Measurements from ENCODE around the gene PASK. TPM values are rescaled to one million over a fixed set of nuclear protein-coding genes. Genes with fewer than 3 reads are reported as not detected.

PASK gene
- total and polyA plus RNA-seq, 2 donors (not counting 1 experiment from before 2014, with no cell fraction given) = 48.2 to 144 TPM

GRCh38 chr2:241081643-241082340 lies 67.5 kb downstream of the PASK start:
- ChIA-PET CTCF (no interaction called here), POLR2A (no interaction called here)
- ATAC-seq (ENCODE audit: low read depth) (no peak), DNase-seq (no peak)
- H3K27ac Mint-ChIP-seq = peak overlapping the region; percentile 64
- 95% methylated on average over 28 of the region's 28 CpGs for WGBS (ENCODE audit: insufficient coverage)
- Histone ChIP-seq H4K20me1 (ENCODE audit: control insufficient read depth, insufficient read depth, low read length, poor library complexity, severe bottlenecking) (no peaks in the 10 kb centered on the region), H3K79me2 (ENCODE audit: control insufficient read depth, insufficient read depth, low read length) (no peaks in the 10 kb centered on the region), H3K27me3 (replicated peaks in 1 of 4; ENCODE audit: control extremely low read depth in 1 of 4, control insufficient read depth in 3 of 4, insufficient read depth in 4 of 4, low read length in 3 of 4) (no peaks in the 10 kb centered on the region), H3K4me3 (ENCODE audit: control extremely low read depth in 1 of 5, extremely low read depth in 1 of 5, insufficient read depth in 1 of 5, low read depth in 2 of 5, low read length in 4 of 5) (no peak overlapping the region), H3K4me1 (ENCODE audit: control insufficient read depth in 2 of 2, insufficient read depth in 2 of 2, low read length in 2 of 2) (no peaks in the 10 kb centered on the region), H3K9me3 (ENCODE audit: control extremely low read depth in 1 of 3, control insufficient read depth in 2 of 3, insufficient read depth in 1 of 3, low read length in 2 of 3) (no peaks in the 10 kb centered on the region), H3K27ac (ENCODE audit: low read length in 2 of 2) (no peak overlapping the region), H3K4me2 (replicated peaks; ENCODE audit: low read depth, low read length, poor library complexity, severe bottlenecking) (no peak overlapping the region), H2AFZ (ENCODE audit: insufficient read depth, low read depth, low read length, poor library complexity, severe bottlenecking) (no peak overlapping the region), H3K9ac (ENCODE audit: low read length) (no peak overlapping the region), H3K36me3 (replicated peaks in 1 of 2; ENCODE audit: control extremely low read depth in 1 of 2, control insufficient read depth in 1 of 2, extremely low read depth in 1 of 2, insufficient read depth in 2 of 2, low read length in 1 of 2) (peaks cover 0 to 8% of the 10 kb centered on the region in 2 experiments)
- H3K4me1 Mint-ChIP-seq = peaks cover 10% of the 10 kb centered on the region
- no peak for TF ChIP-seq CTCF (IDR thresholded peaks at IDR 0.05)
- TF ChIP-seq EZH2 (IDR thresholded peaks at IDR 0.05; ENCODE audit: borderline replicate concordance, insufficient read depth, low read depth, low read length, poor library complexity, severe bottlenecking) = no peak
- H3K9me3 Mint-ChIP-seq (ENCODE audit: insufficient read depth) = peaks cover 4% of the 10 kb centered on the region
- H3K4me3 Mint-ChIP-seq = no peak overlapping the region
- intact Hi-C loops (cut with micrococcal nuclease) = no loop called here
- H3K27me3 Mint-ChIP-seq = no peaks in the 10 kb centered on the region

- intact Hi-C loops (cut with micrococcal nuclease) = no loop called here
- ChIA-PET POLR2A (interaction anchor here (1.3 kb wide), 1 partner anchor 68 kb away, joined by 4 read pairs; the partner anchor contains the start of gene PASK), CTCF (interaction anchor here (5.0 kb wide), 1 partner anchor 69 kb away, joined by 101 read pairs; the partner anchor contains the start of genes PASK and PPP1R7)
- H3K4me3 Mint-ChIP-seq = no peak overlapping the region
- Histone ChIP-seq H3K27me3 (replicated peaks in 1 of 4; ENCODE audit: control extremely low read depth in 1 of 4, control insufficient read depth in 3 of 4, insufficient read depth in 4 of 4, low read length in 3 of 4) (no peaks in the 10 kb centered on the region), H3K27ac (ENCODE audit: low read length in 2 of 2) (no peak overlapping the region), H4K20me1 (ENCODE audit: control insufficient read depth, insufficient read depth, low read length, poor library complexity, severe bottlenecking) (no peaks in the 10 kb centered on the region), H3K4me1 (ENCODE audit: control insufficient read depth in 2 of 2, insufficient read depth in 2 of 2, low read length in 2 of 2) (no peaks in the 10 kb centered on the region), H3K4me2 (replicated peaks; ENCODE audit: low read depth, low read length, poor library complexity, severe bottlenecking) (no peak overlapping the region), H2AFZ (ENCODE audit: insufficient read depth, low read depth, low read length, poor library complexity, severe bottlenecking) (no peak overlapping the region), H3K9ac (ENCODE audit: low read length) (no peak overlapping the region), H3K9me3 (ENCODE audit: control extremely low read depth in 1 of 3, control insufficient read depth in 2 of 3, insufficient read depth in 1 of 3, low read length in 2 of 3) (no peaks in the 10 kb centered on the region), H3K79me2 (ENCODE audit: control insufficient read depth, insufficient read depth, low read length) (no peaks in the 10 kb centered on the region), H3K4me3 (ENCODE audit: control extremely low read depth in 1 of 5, extremely low read depth in 1 of 5, insufficient read depth in 1 of 5, low read depth in 2 of 5, low read length in 4 of 5) (no peak overlapping the region), H3K36me3 (replicated peaks in 1 of 2; ENCODE audit: control extremely low read depth in 1 of 2, control insufficient read depth in 1 of 2, extremely low read depth in 1 of 2, insufficient read depth in 2 of 2, low read length in 1 of 2) (peaks cover 0 to 5% of the 10 kb centered on the region in 2 experiments)
- peaks cover 4% of the 10 kb centered on the region for H3K9me3 Mint-ChIP-seq (ENCODE audit: insufficient read depth)
- WGBS (ENCODE audit: insufficient coverage) = 88% methylated on average over 9 of the region's 9 CpGs
- peak overlapping the region; percentile 64 for H3K27ac Mint-ChIP-seq
- DNase-seq (no peak), ATAC-seq (ENCODE audit: low read depth) (no peak)
- no peaks in the 10 kb centered on the region for H3K27me3 Mint-ChIP-seq
- TF ChIP-seq CTCF (IDR thresholded peaks at IDR 0.05) (no peak), EZH2 (IDR thresholded peaks at IDR 0.05; ENCODE audit: borderline replicate concordance, insufficient read depth, low read depth, low read length, poor library complexity, severe bottlenecking) (no peak)
- peaks cover 8% of the 10 kb centered on the region for H3K4me1 Mint-ChIP-seq
Observed at GRCh38 chr2:241081190-241081642, 68.1 kb downstream of the PASK start.

All from B cell (primary cell).